HG03432 (cell line): Measurements from ENCODE around the gene NBDY.
"Not testable (repeated sequence)": the region's sequence is repeated elsewhere in the genome, so short reads cannot be mapped to it uniquely, and the experiment has no call there.

Experiments
- ATAC-seq: cut with Tn5 transposase; IDR thresholded peaks from one replicate; pipeline ENCODE4 v1.9.1; 2021; ENCODE audit warnings: mild to moderate bottlenecking, moderate library complexity; ENCODE audit not compliant: unreplicated experiment

The NBDY gene

DNA sequence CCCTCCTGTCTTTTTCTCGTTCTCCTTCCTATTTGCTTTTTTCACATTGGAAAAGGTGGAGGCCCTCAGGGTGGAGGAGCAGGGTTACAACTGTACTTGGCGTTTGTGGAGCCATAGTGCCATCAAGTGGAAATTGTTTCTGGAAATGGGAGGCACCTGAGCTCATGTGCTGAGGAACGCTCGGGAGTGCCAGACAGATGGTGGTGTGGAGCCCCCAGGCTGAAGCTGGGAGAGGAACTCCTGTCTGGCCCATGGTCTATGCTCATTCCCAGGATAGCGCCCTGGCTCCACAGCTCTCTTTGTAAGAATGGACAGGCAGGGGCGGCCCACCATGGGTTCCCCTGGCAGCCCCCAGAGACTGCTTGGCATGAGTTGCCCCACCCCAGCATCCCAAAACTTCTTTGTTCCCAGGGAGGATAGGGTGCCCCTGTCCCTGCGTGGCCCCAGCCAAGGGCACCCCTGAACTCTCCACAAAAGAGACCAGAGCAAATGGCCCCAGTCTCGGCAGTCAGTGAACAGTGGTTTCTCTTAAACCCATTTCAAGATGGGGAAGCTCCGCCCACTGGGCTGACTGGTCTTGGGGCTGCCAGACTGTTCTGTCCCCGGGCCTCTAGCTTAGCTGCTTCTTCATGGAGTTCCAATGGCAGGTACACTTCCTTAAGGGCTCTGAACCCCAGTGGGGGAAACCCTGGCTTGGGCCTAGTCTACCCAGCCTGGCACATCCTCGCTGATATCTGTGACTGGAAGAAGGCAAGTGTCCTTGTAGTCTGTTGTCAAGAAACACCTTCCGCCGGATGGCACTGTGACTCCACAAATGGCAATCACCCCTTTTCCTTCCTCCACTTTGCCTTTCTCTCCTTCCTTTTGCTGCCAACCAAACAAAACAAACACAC lies 70.1 kb downstream of the NBDY start:
- no peak for ATAC-seq

DNA sequence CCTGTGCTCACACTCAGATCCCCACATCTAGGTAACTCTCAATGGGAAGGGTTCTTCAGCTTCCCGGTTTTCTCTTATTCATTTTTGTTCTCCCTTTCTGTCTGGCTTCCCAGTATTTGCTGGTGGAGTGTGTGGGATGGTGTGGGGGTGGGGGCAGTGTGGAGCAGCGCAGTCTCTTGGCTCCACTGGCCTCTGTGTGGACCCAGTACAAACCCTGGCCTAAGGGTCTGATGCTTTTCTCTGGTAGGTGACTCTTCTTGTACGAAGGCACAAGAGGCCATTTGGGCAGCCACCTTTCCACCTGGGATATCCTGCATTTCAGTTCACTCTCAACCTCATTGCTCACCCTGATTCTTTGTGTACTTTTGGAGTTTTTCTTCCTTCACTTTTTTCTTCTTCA lies 71.3 kb downstream of the NBDY start:
- no peak for ATAC-seq

DNA sequence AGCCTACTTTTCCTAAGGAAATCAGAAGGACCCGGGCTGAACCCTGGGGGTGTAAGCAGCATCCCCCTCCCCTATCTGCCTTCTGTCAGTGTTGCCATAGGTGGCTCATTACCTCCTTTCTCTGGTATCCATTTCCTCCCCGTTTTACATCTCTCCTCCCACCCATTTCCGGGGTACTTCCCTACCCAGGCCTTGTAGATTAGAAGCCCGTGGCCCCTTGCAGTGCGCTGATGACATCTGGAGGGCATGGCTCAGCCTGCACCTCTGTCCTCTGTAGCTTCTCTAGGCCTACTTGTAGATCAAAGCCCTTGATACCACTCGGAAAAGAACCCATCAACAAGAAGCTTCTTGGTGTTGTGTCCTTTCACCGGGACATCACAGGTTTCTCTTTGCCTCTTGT lies 71.8 kb downstream of the NBDY start:
- ATAC-seq: no peak

DNA sequence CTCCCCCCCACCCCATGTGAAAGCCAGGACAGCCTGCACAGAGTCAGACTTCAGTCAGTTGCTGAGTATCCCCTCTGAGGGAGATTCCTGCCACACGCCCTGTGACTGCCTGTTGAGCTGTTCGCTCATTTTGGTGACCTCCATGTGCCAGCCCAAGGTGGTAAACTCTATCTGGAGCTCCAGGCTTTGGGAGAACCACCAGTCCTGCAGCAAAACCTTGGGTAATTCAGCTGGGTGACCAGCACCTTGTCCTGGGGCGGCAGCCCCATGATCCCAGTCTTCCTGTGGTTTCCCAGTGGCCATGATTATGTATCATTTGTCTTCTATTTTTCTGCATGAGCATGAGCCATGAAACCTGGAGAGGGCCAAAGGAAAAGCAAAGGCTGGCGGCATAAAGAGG lies 73.4 kb downstream of the NBDY start:
- no peak for ATAC-seq

DNA sequence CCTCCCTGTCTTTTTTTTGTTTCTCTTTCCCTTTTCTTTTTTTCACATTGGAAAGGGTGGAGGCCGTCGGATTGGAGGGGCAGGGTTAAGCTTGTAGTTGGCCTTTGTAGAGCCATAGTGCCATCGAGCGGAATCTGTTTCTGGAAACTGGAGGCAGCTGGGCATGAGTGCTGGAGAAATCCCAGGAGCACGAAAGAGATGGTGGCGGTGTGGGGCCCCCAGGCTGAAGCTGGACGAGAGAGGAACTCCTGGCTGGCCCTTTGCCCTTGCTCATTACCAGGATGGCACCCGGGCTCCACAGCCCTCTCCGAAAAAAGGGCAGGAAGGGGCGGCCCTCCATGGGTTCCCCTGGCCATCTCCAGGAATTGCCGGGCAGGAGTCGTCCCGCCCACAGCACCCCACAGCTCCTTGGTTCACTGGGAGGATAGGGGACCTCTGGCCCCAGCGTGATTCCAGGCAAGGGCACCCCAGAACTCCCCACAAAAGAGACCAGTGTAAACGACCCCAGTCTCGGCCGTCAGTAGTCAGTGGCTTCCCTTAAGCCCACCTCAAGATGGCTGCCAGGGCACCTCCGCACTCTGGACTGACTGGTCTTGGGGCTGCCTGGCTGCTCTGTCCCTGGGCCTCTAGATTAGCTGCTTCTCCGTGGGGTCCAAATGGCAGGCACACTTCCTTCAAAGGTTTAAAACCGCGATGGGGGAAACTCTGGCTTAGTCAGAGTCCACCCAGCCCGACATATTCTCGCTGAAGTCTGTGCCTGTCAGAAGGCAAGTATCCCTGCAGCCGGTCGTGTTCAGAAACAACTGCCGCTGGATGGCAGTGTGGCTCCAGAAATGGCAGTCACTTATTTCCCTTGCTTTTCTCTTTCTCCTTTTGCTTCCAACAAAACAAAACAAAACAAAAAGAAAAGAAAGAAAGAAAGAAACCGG lies 74.1 kb downstream of the NBDY start:
- ATAC-seq: no peak

DNA sequence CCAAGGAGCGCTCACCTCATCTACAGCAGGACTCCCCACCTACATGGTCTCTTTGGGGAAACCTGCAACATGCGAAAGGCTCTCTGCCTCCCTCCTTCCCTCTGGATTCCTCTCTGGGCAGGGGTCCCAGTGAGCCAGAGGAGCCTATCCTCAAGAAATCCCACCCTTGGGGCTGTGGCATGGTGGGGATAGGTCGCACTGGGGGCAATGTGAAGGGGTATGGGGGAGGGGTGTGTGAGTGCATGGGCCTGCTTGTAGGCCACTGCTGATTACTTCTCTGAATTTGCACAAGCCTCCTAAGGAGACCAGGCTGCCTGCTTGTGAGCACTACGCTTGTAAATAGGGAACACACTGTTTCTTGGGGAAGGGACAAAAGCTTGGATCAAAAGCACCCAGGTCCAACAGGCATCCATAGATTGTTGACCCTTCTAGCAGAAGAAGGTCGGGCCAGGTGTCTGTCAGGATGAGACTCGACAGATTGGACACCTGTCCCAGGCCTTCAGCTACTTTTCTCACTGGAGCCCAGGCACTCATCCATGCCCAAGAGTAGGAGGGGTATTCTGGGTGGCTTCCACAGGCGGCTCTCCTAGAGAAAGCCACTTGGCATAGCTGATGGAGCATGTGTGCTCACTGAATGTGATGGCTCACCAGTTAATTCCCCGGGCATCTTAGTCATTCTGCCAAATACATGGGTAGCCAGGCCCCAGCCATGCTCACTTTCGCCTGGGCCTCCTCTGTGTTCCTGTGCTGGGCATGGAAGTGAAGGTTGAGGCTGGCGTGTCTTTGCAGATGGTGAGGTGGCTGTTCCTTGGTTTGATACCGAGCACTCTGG lies 75.0 kb downstream of the NBDY start:
- ATAC-seq: no peak

DNA sequence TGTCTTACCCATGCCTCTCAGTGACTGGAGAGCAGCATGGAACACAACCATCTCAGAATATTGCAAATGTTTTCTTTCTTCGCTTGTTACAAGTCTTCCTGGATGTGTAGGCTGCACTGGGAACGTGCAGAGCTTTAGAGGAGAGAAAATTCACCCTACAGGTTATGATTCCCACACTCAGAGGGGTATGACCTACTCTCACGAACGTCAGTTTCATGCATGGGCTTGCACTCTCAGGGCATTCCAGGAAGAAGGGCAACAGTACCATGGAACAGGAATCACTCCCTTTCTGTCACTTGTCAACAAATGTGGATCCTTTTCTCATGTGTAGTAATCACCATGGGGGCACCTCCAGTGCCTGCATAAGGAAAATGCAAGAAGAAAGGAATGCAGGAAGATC lies 75.8 kb downstream of the NBDY start:
- ATAC-seq: no peak

DNA sequence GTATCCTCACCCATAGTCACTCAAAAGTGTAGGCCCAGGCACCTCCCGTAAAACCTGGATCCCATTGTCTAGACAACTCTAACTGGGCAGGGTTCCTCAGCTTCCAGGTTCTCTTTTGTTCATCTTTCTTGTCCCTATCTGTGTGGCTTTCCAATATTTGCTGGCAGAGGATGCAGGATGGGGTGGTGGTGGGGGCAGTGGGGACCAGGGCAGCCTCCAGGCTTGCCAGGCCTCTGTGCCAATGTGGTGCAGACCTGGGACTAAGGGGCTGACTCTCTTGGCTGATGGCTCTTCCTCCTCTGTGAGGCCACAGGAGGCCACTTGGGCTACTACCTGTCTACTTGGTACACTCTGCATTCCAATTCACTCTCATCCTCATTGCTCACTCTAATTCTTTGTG lies 76.4 kb downstream of the NBDY start:
- ATAC-seq: no peak

DNA sequence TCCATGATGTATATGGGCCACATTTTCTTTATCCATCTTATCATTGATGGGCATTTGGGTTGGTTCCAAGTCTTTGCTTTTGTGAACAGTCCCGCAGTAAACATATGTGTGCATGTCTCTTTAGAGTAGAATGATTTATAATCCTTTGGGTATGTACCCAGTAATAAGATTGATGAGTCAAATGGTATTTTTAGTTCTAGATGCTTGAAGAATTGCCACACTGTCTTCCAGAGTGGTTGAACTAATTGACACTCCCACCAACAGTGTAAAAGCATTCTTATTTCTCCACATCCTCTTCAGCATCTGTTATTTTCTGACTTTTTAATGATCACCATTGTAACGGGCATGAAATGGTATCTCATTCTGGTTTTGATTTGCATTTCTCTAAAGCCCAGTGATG lies 77.1 kb downstream of the NBDY start:
- ATAC-seq: not testable (repeated sequence)

DNA sequence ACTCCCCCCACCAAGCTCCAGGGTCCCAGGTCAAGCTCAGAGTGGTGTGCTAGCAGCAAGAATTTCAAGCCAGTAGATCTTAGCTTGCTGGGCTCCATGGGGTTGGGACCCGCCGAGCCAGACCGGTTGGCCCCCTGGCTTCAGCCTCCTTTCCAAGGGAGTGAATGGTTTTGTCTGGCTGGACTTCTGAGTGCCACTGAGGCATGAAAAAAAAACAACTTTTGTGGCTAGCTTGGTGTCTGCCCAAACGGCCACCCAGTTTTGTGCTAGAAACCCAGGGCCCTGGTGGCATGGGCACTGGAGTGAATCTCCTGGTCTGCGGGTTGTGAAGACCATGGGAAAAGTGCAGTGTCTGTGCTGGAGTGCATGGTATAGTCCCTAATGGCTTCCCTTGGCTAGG lies 82.6 kb downstream of the NBDY start:
- ATAC-seq: no peak

DNA sequence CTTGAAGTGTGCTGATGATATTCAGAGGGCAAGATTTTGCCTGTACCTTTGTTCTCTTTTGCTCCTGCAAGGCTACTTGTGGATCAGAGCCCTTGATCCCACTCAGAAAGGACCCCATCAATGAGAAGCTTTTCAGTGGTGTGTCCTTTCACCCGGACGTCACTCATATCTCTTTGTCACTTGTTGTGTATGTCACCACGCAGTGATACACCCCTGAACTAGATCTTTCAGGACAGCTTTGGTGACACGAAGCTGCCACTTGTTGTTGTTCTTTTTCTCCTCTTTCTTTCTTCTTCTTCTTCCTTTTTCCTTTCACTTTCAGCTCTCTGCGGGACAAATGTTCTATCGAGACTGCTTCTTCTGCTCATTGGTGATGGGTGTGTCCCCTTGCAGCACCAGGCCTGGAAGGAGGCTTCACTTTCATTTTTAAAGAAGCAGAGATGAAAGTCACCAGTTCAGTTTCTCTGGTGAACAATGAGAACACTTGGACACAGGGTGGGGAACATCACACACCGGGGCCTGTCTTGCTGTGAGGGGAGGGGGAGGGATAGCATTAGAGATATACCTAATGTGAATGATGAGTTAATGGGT lies 83.6 kb downstream of the NBDY start:
- peak; percentile 92 for ATAC-seq

DNA sequence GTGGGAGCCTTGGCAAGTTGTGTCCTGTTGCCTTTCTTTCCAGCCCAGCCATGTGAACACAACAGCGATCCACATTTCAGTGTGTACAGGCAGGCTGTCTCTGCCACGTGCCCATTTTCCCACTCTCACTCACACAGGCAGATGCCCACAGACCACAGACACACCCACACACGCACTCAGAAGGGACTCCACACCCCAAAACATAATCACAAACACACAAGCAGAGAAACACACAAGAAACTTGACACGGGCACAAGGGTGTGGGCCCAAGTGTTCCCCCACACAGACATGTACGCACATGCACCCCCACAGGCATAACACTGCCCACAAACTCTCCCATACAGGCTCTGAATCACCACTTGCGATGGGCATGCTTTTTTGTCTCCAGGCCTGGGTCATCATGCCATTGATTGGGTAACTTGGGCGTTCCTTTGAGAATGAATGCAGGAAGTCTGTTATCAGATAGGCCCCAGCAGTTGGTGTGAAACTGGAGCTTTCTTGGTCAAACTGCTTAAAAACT lies 84.3 kb downstream of the NBDY start:
- peak; percentile 73 for ATAC-seq

DNA sequence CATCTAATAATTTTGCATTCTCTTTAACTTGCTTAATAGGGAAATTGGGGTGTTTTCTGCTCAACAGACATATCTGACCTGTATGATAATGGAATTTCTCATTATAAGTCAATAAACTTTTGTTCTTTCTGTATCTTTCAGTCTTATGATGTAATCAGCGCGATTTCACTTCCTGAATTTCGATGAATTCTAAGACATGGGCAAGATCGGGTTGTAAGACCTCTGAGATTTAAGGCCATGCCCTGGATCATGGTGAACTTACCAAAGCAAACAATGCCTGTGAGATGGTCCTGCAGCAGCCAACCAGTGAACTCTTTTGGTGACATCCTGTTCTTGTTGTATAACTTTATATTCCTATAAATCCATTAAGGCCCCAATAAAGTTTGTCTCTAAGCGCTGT lies 88.1 kb downstream of the NBDY start:
- ATAC-seq: no peak

DNA sequence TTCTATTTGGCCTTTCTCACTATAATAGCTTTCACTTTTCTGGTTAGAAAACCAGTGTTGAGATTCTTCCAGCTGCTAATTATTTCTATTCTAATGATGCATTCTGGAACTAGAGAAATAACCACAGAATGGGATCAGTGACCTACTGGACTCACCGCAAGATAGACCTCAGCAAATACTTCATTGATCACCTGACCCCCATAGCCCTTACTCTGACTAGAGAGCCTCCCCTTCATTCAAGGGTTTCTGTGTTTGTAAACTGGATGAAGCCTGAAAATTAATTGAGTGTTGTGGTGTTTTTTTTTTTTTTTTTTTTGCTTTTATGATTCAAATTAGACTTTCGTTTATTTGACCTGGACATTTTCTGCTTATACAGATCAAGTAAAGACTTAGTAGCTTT lies 97.0 kb downstream of the NBDY start:
- ATAC-seq: no peak

DNA sequence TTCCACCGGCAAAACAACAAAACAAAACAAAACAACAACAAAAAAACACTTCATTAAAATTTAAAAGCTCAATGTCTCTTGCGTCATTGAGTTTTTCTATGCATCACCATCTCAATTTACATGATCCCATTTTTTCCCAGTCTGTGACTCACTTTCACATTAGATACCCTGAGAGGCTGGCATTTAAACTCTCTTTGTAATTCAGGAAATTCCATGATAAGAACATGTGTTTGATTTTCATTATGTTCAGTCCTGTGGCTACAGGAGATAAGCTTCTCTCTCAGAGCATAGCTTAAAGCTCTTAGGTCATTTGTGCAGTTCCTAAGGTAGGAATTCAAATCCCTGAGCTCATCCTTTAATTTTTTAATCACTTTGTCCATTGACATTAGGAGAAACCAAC lies 104.6 kb downstream of the NBDY start:
- ATAC-seq: no peak

DNA sequence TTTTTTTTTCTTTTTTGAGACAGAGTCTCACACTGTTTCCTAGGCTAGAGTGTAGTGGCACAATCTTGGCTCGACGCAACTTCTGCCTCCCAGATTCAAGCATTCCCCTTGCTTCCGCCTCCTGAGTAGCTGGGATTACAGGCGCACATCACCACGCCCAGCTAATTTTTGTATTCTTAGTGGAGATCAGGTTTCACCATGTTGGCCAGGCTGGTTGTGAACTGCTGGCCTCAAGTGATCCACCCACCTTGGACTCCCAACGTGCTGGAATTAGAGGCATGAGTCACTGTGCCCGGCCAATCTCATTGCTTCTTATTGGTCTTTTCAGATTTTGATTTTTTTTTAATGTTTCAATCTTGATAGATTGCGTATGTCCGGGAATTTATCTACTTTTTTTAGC lies 124.4 kb downstream of the NBDY start:
- ATAC-seq: no peak

DNA sequence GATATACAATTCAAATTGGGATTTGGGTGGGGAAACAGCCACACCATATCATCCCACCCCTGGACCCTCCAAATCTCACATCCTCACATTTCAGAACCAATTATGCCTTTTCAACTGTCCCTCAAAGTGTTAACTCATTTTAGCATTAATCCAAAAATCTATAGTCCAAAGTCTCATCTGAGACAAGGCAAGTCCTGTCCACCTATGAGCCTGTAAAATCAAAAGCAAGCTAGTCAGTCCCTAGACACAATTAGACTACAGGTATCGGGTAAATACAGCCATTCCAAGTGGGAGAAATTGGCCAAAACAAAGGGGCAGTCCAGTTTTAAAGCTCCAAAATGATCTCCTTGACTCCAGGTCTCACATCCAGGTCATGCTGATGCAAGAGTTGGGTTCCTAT lies 128.0 kb downstream of the NBDY start:
- ATAC-seq: no peak

DNA sequence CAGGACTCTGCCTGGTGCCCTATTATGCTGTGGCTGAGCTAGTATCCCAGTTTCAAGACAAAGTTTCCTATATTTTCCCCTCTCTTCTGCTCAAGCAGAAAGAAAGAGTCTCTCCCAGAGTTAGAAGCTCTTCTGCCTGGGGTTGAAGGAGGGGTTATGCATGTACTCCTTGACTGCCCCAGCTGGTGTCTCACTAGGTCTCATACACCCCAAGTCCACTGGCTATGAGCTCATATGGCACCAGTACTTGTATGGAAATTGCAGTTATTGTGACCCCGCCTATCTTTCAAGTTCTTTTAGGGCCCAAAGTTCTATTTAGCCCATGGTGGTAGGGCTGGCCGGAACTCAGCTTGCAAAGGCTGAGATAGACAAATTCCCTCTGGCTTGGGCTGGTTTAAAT lies 131.8 kb downstream of the NBDY start:
- ATAC-seq: no peak
